GM18517 (cell line): Measurements from ENCODE around the gene PSTPIP2.
A peak's percentile ranks its signal among the peaks of the same experiment; 100 is the strongest.
"Not testable (repeated sequence)": the region's sequence is repeated elsewhere in the genome, so short reads cannot be mapped to it uniquely, and the experiment has no call there.

Source experiments
- ATAC-seq: cut with Tn5 transposase; IDR thresholded peaks from one replicate; pipeline ENCODE4 v1.9.1; 2021; ENCODE audit warnings: mild to moderate bottlenecking, moderate library complexity; ENCODE audit not compliant: unreplicated experiment

The PSTPIP2 gene

GRCh38 chr18:46070232-46070631 is 1.8 kb downstream of the PSTPIP2 start:
- ATAC-seq = no peak

- no peak for ATAC-seq
Observed at GRCh38 chr18:46069524-46069923, 2.5 kb downstream of the PSTPIP2 start.

- ATAC-seq = no peak
Observed at GRCh38 chr18:46068763-46069162, 3.3 kb downstream of the PSTPIP2 start.

GRCh38 chr18:46067438-46068007 is 4.5 kb downstream of the PSTPIP2 start:
- peak; percentile 40 for ATAC-seq

GRCh38 chr18:46062781-46063180 is 9.3 kb downstream of the PSTPIP2 start:
- ATAC-seq = no peak

GRCh38 chr18:46061796-46062195 is 10.3 kb downstream of the PSTPIP2 start:
- ATAC-seq = no peak

- no peak for ATAC-seq
Observed at GRCh38 chr18:46061387-46061786, 10.7 kb downstream of the PSTPIP2 start.

- no peak for ATAC-seq
Observed at GRCh38 chr18:46060359-46060841, 11.7 kb downstream of the PSTPIP2 start.

- ATAC-seq = no peak
Observed at GRCh38 chr18:46055838-46056230, 16.2 kb downstream of the PSTPIP2 start.

GRCh38 chr18:46054956-46055837 is 16.9 kb downstream of the PSTPIP2 start:
- ATAC-seq = no peak

GRCh38 chr18:46053368-46054095 is 18.5 kb downstream of the PSTPIP2 start:
- ATAC-seq = no peak

- ATAC-seq = no peak
Observed at GRCh38 chr18:46051731-46052461, 20.2 kb downstream of the PSTPIP2 start.

GRCh38 chr18:46050268-46050667 is 21.8 kb downstream of the PSTPIP2 start:
- no peak for ATAC-seq

GRCh38 chr18:46048641-46049040 is 23.4 kb downstream of the PSTPIP2 start:
- ATAC-seq = no peak

- ATAC-seq = not testable (repeated sequence)
Observed at GRCh38 chr18:46047369-46047768, 24.7 kb downstream of the PSTPIP2 start.

- ATAC-seq = no peak
Observed at GRCh38 chr18:46046688-46047087, 25.4 kb downstream of the PSTPIP2 start.

GRCh38 chr18:46046126-46046525 is 25.9 kb downstream of the PSTPIP2 start:
- ATAC-seq = no peak

- ATAC-seq = no peak
Observed at GRCh38 chr18:46042571-46043123, 29.4 kb downstream of the PSTPIP2 start.

- no peak for ATAC-seq
Observed at GRCh38 chr18:46040747-46041104, 31.3 kb downstream of the PSTPIP2 start.

GRCh38 chr18:46040033-46040746 is 31.9 kb downstream of the PSTPIP2 start:
- no peak for ATAC-seq
